ENCODE results near the gene RUNX2. TPM values are rescaled to one million over a fixed set of nuclear protein-coding genes. Genes with fewer than 3 reads are reported as not detected.

The RUNX2 gene
- total and polyA plus RNA-seq, 2 of the 8 experiments (the other 6 are each of a cell fraction or from before 2014, with no cell fraction given): 0.26 to 1.2 TPM

DNA sequence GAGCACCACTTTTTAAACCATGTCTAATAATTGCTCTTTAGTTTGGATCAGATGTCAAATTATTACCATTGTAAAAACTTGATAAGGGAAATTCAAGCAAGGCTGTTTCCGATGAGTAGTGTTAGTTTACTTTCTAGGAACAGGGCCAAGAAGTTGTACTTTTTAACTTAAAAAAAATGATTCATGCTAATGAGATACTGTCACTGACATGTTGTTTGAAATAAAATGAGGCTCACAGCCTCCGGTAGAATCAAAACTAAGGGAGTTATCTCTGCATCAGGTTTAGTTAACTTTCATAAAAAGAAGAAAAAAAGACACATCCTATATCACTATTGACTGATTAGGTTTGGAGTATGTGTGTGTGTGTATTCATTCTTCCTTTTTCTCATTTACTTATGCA, 104.8 kb downstream of the RUNX2 start:
- no peak overlapping the region for H2BK20ac ChIP-seq (ENCODE audit: low read length)
- H3K9me3 ChIP-seq (ENCODE audit: insufficient read depth in 2 of 2, low read depth in 1 of 2, low read length in 1 of 2): no peaks in the 10 kb centered on the region
- no peak overlapping the region for H3K4me3 ChIP-seq (ENCODE audit: extremely low read depth in 1 of 4, insufficient read depth in 2 of 4, low read depth in 3 of 4, low read length in 4 of 4)
- no peaks in the 10 kb centered on the region for H3K23me2 ChIP-seq (ENCODE audit: low read depth, low read length)
- no peak overlapping the region for H2AFZ ChIP-seq (ENCODE audit: low read length)
- no peaks in the 10 kb centered on the region for H3K36me3 ChIP-seq (ENCODE audit: control insufficient read depth in 2 of 4, insufficient read depth in 4 of 4, low read length in 3 of 4)
- H3K27ac ChIP-seq (ENCODE audit: low read depth, low read length): no peak overlapping the region
- H4K5ac ChIP-seq (ENCODE audit: insufficient read length, low read depth, low read length): no peak overlapping the region
- POLR2A ChIA-PET (ENCODE audit: partially characterized antibody): no interaction called here
- no peak overlapping the region for H3K56ac ChIP-seq (replicated peaks; ENCODE audit: insufficient read length, low read depth, low read length)
- H3K4me1 ChIP-seq (replicated peaks in 1 of 4; ENCODE audit: control insufficient read depth in 3 of 4, insufficient read depth in 4 of 4, low read length in 3 of 4): no peaks in the 10 kb centered on the region
- no peak overlapping the region for H3K14ac ChIP-seq (ENCODE audit: insufficient read length)
- H3K4ac ChIP-seq (replicated peaks; ENCODE audit: insufficient read length, low read depth, low read length): no peak overlapping the region
- H2BK15ac ChIP-seq (ENCODE audit: low read length): no peak overlapping the region
- H3K79me1 ChIP-seq (ENCODE audit: low read depth, low read length): no peaks in the 10 kb centered on the region
- DNase-seq (ENCODE audit: low read depth in 1 of 2, low spot score in 2 of 2): no peak
- TF ChIP-seq YY1 (IDR thresholded peaks at IDR 0.05; ENCODE audit: low read depth, low read length): no peak
- no peak overlapping the region for H3K18ac ChIP-seq (ENCODE audit: extremely low read depth, low read length)
- 91% methylated on average over 2 of the region's 2 CpGs; no CpG with 5 or more reads in 1 of the 2 experiments for WGBS, 2 experiments (ENCODE audit: extremely low coverage in 1 of 2, insufficient coverage in 1 of 2, insufficient read length in 1 of 2, insufficient replicate concordance in 2 of 2, low coverage in 1 of 2, low lambda C conversion rate in 2 of 2, missing lambda C conversion rate in 1 of 2)
- no peak overlapping the region for H2BK12ac ChIP-seq (ENCODE audit: low read depth, low read length)
- H4K91ac ChIP-seq (replicated peaks; ENCODE audit: insufficient read length, low read length): no peak overlapping the region
- FAIRE-seq: no peak
- H2BK120ac ChIP-seq (replicated peaks; ENCODE audit: low read depth, low read length): no peak overlapping the region
- no peaks in the 10 kb centered on the region for H4K20me1 ChIP-seq (replicated peaks in 1 of 2; ENCODE audit: control insufficient read depth in 1 of 2, insufficient read depth in 2 of 2, low read length in 2 of 2)
- H3K79me2 ChIP-seq (ENCODE audit: control insufficient read depth in 1 of 2, insufficient read depth in 2 of 2, low read length in 2 of 2): no peaks in the 10 kb centered on the region
- H3K4me2 ChIP-seq (ENCODE audit: insufficient read depth in 1 of 2, low read depth in 2 of 2, low read length in 2 of 2): no peak overlapping the region
- CTCF ChIA-PET (ENCODE audit: partially characterized antibody): no interaction called here
- no peaks in the 10 kb centered on the region for H3K27me3 ChIP-seq (replicated peaks in 1 of 4; ENCODE audit: control insufficient read depth in 3 of 4, extremely low read depth in 1 of 4, insufficient read depth in 3 of 4, low read length in 3 of 4)
- H3K23ac ChIP-seq (ENCODE audit: insufficient read length): no peak overlapping the region
- H2AK5ac ChIP-seq (ENCODE audit: low read depth, low read length): no peak overlapping the region
- H3K9ac ChIP-seq (replicated peaks in 1 of 4; ENCODE audit: extremely low read depth in 1 of 4, low read depth in 3 of 4, low read length in 3 of 4): no peak overlapping the region
- no peak overlapping the region for H2BK5ac ChIP-seq (ENCODE audit: low read depth, low read length)
- H4K8ac ChIP-seq (ENCODE audit: extremely low read depth, insufficient read depth, low read length): no peak overlapping the region

All from H1 (cell line).